Activated T-helper 1 cell treated with anti-CD3 and anti-CD28 coated beads, Interleukin-12 subunit alpha, Interleukin-12 subunit beta, Interleukin-2, Interleukin-4 antibody, amounts not matched to agents 30 ng/mL and 10 ng/mL and 1 ng/mL, durations not matched to agents 14 hours and 24 hours and 36 hours (primary cell): Measurements from ENCODE around the gene LRCH4. TPM values are rescaled to one million over a fixed set of nuclear protein-coding genes. Genes with fewer than 3 reads are reported as not detected.
"Not testable (repeated sequence)": the region's sequence is repeated elsewhere in the genome, so short reads cannot be mapped to it uniquely, and the experiment has no call there.

ENCODE experiments used
- DNase-seq: peaks from one replicate; pipeline ENCODE4 v3.0.0; 2021; ENCODE audit warnings: low spot score
- H3K27ac Mint-ChIP-seq: one replicate; pipeline ENCODE4 v1.8.0; 2021; ENCODE audit warnings: mild to moderate bottlenecking, mixed read lengths
- H3K27me3 Mint-ChIP-seq: one replicate; pipeline ENCODE4 v1.8.0; 2022; ENCODE audit warnings: mild to moderate bottlenecking, moderate library complexity, mixed read lengths; ENCODE audit not compliant: insufficient read depth
- H3K36me3 Mint-ChIP-seq: one replicate; pipeline ENCODE4 v1.8.0; 2021; ENCODE audit warnings: low read depth, mixed read lengths
- H3K4me1 Mint-ChIP-seq: one replicate; pipeline ENCODE4 v1.8.0; 2021; ENCODE audit warnings: low read depth, mixed read lengths
- H3K4me3 Mint-ChIP-seq: one replicate; pipeline ENCODE4 v1.8.0; 2021; ENCODE audit warnings: mild to moderate bottlenecking, moderate library complexity, mixed read lengths
- H3K9me3 Mint-ChIP-seq: one replicate; pipeline ENCODE4 v1.8.0; 2021; ENCODE audit warnings: mixed read lengths
- intact Hi-C: fragments of 100-400 bp; cut with micrococcal nuclease; formaldehyde crosslinking; loops from one replicate; pipeline ENCODE4 v1.15.1; 2024
- total RNA-seq: library from RNA; stranded (reverse); gene quantifications from 2 replicates; pipeline ENCODE4 v1.2.3, GENCODE V29; 2022

LRCH4 gene
- total RNA-seq, 1 donor from 2014 or later = 104 TPM

DNA sequence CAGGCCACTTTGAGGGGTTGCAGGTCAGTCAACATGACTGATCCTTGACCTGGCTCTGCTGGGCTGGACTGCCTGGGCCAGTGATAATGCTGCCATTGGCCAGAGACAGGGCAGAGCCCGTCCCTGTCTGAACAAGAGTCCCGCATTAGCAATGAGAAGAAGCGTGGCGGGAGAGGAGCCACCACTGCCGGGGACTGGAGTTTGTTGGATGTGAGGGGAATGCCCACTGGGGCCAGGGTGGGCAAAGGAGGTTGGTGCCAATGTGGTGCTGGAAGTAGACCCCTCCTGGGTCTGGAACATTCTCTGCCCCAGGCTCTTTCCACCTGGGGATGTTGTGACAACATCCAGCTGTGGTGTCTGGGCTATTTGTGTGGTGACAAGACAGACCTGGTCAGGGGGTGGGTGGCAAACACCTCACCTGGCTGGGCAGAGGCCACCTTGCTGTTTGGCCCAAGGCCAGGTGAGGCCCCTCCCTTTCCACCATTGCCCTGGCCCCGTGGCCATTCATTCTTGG is 19.9 kb downstream of the LRCH4 start:
- no peak for DNase-seq
- intact Hi-C loops = loop anchor here (5.0 kb wide), 1 partner anchor 286 kb away; the partner anchor contains the start of gene SLC12A9
- H3K9me3 Mint-ChIP-seq = no peaks in the 10 kb centered on the region
- H3K4me3 Mint-ChIP-seq = no peak overlapping the region
- H3K27ac Mint-ChIP-seq = no peak overlapping the region
- peaks cover 30% of the 10 kb centered on the region for H3K4me1 Mint-ChIP-seq
- H3K36me3 Mint-ChIP-seq = peaks cover 11% of the 10 kb centered on the region
- peaks cover 7% of the 10 kb centered on the region for H3K27me3 Mint-ChIP-seq

DNA sequence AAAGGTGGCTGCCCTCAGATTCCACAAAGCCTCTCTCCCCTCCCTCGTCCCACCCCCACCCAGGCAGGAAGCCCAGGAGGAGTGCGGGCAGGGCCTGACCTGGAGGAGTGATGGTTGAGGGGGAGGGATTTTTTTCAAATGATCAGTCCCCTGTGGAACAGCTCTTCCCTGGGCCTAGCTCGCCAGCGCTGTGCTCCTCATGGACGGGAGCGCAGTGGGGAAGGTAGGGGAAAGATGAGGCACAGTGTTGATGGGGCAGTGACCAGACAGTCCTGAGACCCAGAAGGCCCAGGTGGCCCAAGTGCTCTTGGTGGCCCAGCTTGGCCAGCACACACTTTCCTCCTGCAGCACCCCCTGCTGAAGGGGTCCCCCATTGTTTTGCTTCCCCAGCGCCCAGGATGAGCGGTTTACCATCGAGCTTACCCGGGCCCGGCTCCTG is 20.8 kb downstream of the LRCH4 start:
- Mint-ChIP-seq H3K27ac (no peak overlapping the region), H3K36me3 (peaks cover 11% of the 10 kb centered on the region), H3K27me3 (peaks cover 3% of the 10 kb centered on the region), H3K4me3 (no peak overlapping the region), H3K4me1 (peaks cover 30% of the 10 kb centered on the region), H3K9me3 (no peaks in the 10 kb centered on the region)
- no peak for DNase-seq
- intact Hi-C loops = loop anchor here (5.0 kb wide), 1 partner anchor 287 kb away; the partner anchor contains the start of gene SLC12A9

DNA sequence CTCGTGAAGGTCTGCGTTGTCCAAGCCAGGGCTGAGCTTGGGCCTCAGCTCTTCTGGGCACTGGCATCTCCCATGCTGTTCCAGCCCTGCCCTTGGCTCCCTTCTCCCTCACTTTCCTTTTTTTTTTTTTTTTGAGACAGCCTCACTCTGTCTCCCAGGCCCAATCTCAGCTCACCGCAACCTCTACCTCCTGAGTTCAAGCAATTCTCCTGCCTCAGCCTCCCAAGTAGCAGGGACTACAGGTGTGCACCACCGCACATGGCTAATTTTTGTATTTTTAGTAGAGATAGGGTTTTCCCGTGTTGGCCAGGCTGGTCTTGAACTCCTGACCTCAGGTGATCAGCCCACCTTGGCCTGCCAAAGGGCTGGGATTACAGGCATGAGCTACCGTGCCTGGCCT is 21.5 kb downstream of the LRCH4 start:
- not testable (repeated sequence) for DNase-seq, H3K4me3 Mint-ChIP-seq, H3K9me3 Mint-ChIP-seq, H3K27me3 Mint-ChIP-seq, H3K27ac Mint-ChIP-seq
- H3K36me3 Mint-ChIP-seq = peaks cover 15% of the 10 kb centered on the region
- peaks cover 33% of the 10 kb centered on the region for H3K4me1 Mint-ChIP-seq
- intact Hi-C loops = loop anchor here (1.0 to 5.0 kb wide), 3 partner anchors 37 to 161 kb away; no protein-coding TSS in a partner anchor

DNA sequence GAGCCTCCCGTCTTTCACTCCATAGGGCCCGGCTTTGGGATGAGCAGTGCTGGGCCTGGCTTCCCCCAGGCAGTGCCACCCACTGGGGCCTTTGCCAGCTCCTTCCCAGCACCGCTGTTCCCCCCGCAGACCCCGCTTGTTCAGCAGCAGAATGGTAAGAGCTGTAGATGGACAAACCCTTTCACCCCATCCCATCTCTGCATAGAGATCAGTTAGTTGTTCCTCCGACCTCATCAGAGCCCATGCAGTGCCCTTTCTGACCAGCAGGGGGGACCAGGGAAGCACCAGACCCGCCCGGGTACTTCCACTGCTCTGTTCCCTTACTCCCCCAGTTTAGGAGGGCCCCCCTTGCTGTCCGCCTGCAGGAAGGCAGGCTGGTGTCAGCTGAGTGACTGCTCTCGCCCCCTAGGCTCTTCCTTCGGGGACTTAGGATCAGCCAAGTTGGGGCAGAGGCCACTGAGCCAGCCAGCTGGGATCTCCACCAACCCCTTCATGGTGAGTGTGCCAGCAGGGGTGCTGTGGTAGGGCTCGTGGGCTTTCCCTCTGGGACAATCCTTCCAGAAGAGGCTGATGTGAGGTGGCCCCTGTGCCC is 22.0 kb downstream of the LRCH4 start:
- intact Hi-C loops = loop anchor here (1.0 to 5.0 kb wide), 3 partner anchors 37 to 161 kb away; no protein-coding TSS in a partner anchor
- H3K27ac Mint-ChIP-seq = peak overlapping the region; percentile 24
- H3K36me3 Mint-ChIP-seq = peaks cover 17% of the 10 kb centered on the region
- DNase-seq = peak; percentile 69
- no peak overlapping the region for H3K4me3 Mint-ChIP-seq
- H3K4me1 Mint-ChIP-seq = peaks cover 33% of the 10 kb centered on the region
- H3K9me3 Mint-ChIP-seq = no peaks in the 10 kb centered on the region
- no peaks in the 10 kb centered on the region for H3K27me3 Mint-ChIP-seq

DNA sequence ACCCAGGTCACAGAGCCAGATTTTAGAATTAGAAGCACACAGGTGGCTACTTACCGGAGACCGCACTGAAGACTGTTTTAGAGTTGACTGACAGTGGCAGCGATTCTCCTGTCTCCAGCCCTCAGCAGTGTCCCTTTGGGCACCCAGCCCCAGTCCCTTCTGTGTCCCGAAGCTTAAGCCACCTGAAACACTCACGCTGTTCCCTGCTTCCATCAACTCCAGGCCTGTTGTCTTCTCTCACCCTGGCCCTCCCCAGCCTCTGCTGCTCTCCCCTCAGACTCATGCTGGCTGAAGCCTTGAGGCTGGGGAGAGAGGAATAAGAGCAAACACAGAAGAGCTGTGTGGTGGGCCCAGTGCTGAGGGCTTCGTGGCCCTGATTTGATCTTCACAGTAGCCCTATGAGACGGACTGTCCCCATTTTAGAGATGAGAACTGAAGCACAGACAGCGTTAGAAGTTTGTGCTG is 22.8 kb downstream of the LRCH4 start:
- H3K9me3 Mint-ChIP-seq = no peaks in the 10 kb centered on the region
- DNase-seq = no peak
- intact Hi-C loops = loop anchor here (5.0 kb wide), 1 partner anchor 36 kb away; no protein-coding TSS in a partner anchor
- no peak overlapping the region for H3K27ac Mint-ChIP-seq
- H3K4me3 Mint-ChIP-seq = no peak overlapping the region
- H3K4me1 Mint-ChIP-seq = peaks cover 28% of the 10 kb centered on the region
- H3K27me3 Mint-ChIP-seq = no peaks in the 10 kb centered on the region
- H3K36me3 Mint-ChIP-seq = peaks cover 17% of the 10 kb centered on the region

DNA sequence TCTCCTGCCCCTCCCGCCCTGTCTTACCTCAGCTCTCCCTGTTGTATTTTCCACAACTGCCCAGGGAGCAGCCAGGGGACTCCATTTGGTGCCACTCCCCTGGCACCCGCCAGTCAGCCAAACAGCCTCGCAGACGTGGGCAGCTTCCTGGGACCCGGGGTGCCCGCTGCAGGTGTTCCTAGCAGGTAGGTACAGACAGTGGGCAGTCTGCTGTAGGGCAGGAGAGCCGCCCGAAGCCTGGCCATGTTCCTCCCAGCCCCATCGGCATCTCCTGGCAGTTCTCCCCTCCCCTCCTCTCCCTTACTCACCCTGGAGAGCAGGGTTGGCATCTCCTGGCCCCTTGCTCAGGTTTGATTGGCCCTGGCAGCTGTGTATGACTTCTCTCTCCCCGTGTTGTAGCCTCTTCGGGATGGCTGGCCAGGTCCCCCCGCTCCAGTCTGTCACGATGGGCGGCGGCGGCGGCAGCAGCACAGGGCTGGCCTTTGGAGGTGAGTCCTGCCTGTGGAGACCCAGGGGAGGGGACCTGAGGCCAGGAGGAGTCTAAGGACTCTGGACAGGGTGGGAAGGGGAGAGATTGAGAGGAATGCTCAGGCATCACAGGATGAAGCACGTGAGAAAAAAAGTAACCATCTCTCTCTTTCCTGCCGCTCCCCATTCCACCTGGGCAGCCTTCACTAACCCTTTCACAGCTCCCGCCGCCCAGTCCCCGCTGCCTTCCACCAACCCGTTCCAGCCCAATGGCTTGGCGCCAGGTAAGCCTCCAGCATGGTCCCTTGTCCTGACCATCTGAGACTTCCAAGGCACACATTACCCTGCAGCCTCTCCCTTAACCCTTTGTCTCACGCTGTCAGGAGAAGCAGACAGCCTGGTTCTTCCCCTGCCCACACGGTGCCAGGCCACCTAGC is 23.5 kb downstream of the LRCH4 start:
- H3K27ac Mint-ChIP-seq = no peak overlapping the region
- H3K4me1 Mint-ChIP-seq = peaks cover 21% of the 10 kb centered on the region
- H3K9me3 Mint-ChIP-seq = no peaks in the 10 kb centered on the region
- H3K4me3 Mint-ChIP-seq = no peak overlapping the region
- H3K27me3 Mint-ChIP-seq = no peaks in the 10 kb centered on the region
- DNase-seq = no peak
- H3K36me3 Mint-ChIP-seq = peaks cover 17% of the 10 kb centered on the region
- intact Hi-C loops = loop anchor here (5.0 kb wide), 1 partner anchor 35 kb away; no protein-coding TSS in a partner anchor

DNA sequence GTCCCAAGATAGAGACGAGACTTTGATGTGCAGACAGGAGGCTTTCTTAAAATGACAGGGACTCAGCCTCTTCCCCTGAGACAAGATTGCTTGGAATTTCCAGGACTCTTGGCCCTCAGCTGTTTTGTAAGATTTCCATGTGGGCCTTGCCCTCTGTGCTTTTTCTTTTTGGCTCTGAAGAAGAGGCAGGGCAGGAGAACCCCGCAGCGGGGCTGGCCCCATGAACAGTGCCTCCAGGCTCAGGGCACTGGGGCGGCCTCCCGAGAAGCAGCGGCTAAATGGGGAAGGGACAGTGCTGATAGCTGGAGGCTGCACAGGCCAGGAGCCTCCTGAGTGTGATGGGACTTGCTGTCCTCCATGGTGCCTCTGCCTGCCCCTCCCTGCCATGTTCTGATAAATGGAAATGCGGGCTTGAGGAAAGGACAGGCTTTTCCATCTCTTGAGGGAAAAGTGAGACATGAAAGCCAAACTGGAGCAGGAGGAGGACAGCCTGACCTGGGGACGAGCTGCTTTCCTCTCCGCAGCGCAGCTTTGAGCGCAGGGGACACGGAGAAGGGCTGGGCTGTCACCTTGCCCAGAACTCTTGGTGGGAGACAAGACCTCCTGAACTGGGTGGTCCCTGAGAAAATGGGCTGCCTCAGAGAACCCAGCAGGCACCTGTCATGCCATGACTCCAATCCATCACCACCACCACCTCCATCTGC is 24.3 kb downstream of the LRCH4 start:
- intact Hi-C loops = loop anchor here (5.0 kb wide), 1 partner anchor 34 kb away; no protein-coding TSS in a partner anchor
- Mint-ChIP-seq H3K27ac (no peak overlapping the region), H3K36me3 (peaks cover 20% of the 10 kb centered on the region), H3K4me1 (peaks cover 17% of the 10 kb centered on the region), H3K9me3 (no peaks in the 10 kb centered on the region), H3K27me3 (no peaks in the 10 kb centered on the region), H3K4me3 (no peak overlapping the region)
- no peak for DNase-seq

DNA sequence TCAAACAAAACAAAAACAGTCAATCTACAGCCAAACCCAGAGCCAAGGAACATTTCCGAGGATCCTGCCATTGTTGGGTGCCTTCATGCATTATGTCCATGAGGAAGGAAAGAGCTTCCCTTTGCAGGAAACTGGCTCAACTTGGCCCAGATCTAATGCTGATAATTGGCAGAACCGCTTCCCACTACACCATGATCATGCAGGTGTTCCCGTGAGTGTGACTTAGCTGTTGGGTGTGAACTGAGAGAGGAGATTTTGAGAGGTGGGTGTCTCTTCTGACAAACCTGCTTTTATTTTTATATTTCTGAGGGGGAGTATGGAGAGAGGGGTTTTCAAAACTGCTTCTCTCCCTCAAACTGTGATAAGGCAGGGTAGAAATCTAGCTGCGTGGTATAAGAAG is 26.8 kb downstream of the LRCH4 start:
- H3K27ac Mint-ChIP-seq = no peak overlapping the region
- H3K4me3 Mint-ChIP-seq = no peak overlapping the region
- intact Hi-C loops = loop anchor here (1.0 to 2.0 kb wide), 6 partner anchors 9 to 166 kb away; partner anchors contain the start of gene NYAP1

DNA sequence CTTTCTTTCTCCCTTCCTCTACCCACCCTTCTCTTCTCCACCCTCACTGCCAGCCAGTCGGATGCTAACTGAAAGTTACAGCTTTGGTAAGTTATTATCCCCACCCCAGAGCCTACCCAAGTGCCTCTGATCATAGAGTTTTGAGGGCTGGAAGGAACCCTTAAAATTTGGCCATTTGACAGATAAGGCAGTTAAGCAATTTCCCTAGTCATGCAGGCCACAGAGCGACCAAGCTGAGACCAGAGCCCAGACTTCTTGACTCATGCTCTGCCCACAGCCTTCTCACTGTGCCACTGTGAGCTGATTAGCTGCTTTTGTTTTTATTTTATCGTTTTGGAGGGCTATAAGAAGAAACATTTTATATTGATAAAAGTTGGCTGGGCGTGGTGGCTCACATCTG is 29.4 kb downstream of the LRCH4 start:
- no peak overlapping the region for H3K4me3 Mint-ChIP-seq
- no peak overlapping the region for H3K27ac Mint-ChIP-seq
- DNase-seq = no peak
- H3K36me3 Mint-ChIP-seq = peaks cover 33% of the 10 kb centered on the region
- H3K4me1 Mint-ChIP-seq = peaks cover 15% of the 10 kb centered on the region
- intact Hi-C loops = no loop called here
- no peaks in the 10 kb centered on the region for H3K27me3 Mint-ChIP-seq
- no peaks in the 10 kb centered on the region for H3K9me3 Mint-ChIP-seq

More for the DNA sequence above, 26.8 kb downstream of the LRCH4 start:
- peaks cover 32% of the 10 kb centered on the region for H3K36me3 Mint-ChIP-seq
- peaks cover 15% of the 10 kb centered on the region for H3K4me1 Mint-ChIP-seq
- DNase-seq = no peak
- H3K9me3 Mint-ChIP-seq = no peaks in the 10 kb centered on the region
- H3K27me3 Mint-ChIP-seq = no peaks in the 10 kb centered on the region

DNA sequence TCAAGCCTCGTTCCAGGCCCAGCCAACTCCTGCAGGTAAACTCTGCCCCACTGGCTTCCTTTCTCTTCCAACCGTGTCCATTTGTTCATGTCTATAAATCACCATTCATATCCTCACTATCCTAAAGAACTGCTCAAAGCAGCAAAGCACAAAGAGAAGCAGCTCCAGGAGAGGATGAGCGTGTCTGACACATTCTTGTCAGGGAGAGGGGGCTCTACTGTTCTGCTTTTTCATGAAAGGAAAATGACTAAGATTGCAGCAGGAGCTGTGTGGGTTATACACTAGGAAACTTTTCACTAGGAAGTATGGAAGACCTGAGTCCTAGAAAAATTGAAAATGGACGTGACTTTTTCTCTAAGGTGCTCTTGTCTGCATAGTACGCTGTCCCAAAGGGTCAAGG is 30.2 kb downstream of the LRCH4 start:
- intact Hi-C loops = no loop called here
- Mint-ChIP-seq H3K4me1 (peaks cover 16% of the 10 kb centered on the region), H3K27ac (peak overlapping the region; percentile 45), H3K36me3 (peaks cover 34% of the 10 kb centered on the region), H3K9me3 (no peaks in the 10 kb centered on the region), H3K4me3 (no peak overlapping the region), H3K27me3 (no peaks in the 10 kb centered on the region)
- DNase-seq = no peak

DNA sequence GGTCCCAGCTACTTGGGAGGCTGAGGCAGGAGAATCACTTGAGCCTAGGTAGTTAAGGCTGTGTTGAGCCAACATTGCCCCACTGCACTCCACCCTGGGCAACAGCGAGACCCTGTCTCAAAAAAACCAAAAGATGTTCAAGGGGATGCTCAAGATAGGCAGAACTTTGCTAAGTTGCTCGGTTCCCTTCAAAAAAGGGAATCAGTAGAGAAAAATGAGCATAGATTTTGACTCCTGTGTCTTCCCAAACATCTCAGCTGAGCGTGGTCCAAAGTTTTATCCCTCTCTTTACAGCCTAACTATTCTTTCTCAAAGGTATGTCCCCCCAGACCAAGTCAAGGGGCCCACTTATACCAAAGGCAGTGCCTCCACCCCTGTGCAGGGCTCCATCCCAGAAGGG is 32.9 kb downstream of the LRCH4 start:
- no peak overlapping the region for H3K27ac Mint-ChIP-seq
- intact Hi-C loops = no loop called here
- no peak overlapping the region for H3K4me3 Mint-ChIP-seq
- H3K9me3 Mint-ChIP-seq = no peaks in the 10 kb centered on the region
- no peaks in the 10 kb centered on the region for H3K27me3 Mint-ChIP-seq
- H3K36me3 Mint-ChIP-seq = peaks cover 45% of the 10 kb centered on the region
- peaks cover 32% of the 10 kb centered on the region for H3K4me1 Mint-ChIP-seq
- no peak for DNase-seq

DNA sequence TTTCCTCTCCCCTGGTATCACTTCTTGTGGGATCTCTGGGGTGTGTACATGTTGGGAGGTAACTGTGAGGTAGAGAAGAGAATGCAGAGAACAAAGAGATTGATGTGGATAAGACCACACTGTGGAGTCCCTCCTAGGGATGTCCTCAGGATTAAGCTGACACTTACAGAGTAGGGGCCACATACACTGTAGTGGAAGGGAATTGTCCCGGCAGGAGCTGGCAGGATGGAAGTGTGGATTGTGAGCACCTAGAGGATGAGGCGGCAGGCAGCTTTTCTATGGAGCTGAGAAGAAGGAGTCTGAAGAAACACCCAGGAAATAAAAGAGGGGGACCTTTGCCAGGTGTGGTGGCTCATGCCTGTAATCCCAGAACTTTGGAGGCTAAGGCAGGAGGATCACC is 33.4 kb downstream of the LRCH4 start:
- Mint-ChIP-seq H3K36me3 (peaks cover 49% of the 10 kb centered on the region), H3K9me3 (no peaks in the 10 kb centered on the region), H3K4me3 (no peak overlapping the region), H3K27me3 (no peaks in the 10 kb centered on the region), H3K27ac (peak overlapping the region; percentile 66), H3K4me1 (peaks cover 37% of the 10 kb centered on the region)
- intact Hi-C loops = no loop called here
- DNase-seq = no peak
